GM12878 (cell line): ENCODE results near the gene KLHL35. TPM values are rescaled to one million over a fixed set of nuclear protein-coding genes. Genes with fewer than 3 reads are reported as not detected.

ENCODE experiments used
- ATAC-seq: fragments of 200-7000 bp; cut with Tn5 transposase; 3 replicates; pipeline ENCODE4 v1.9.1; 2020; ENCODE audit warnings: mild to moderate bottlenecking, moderate library complexity
- BruUV-seq: library from RNA; stranded (reverse); fragments of 400-500 nt; replicated peaks from 2 replicates; lab custom pipeline; 2021; lab: Mats Ljungman, UMichigan
- CTCF ChIA-PET: fragments of 300-600 bp; sonication (Branson Sonifier 250); formaldehyde crosslinking; extraction: SDS; loops from one replicate; lab custom pipeline; 2021; ENCODE audit warnings: inconsistent platforms; lab: Yijun Ruan, JAX
- POLR2A ChIA-PET: fragments of 350-600 bp; formaldehyde crosslinking; extraction: SDS; loops from one replicate; lab custom pipeline; 2021; ENCODE audit warnings: inconsistent platforms; lab: Charles Lee
- RAD21 ChIA-PET: fragments of 300-600 bp; sonication (Branson Sonifier 250); formaldehyde crosslinking; loops from one replicate; lab custom pipeline; 2023; ENCODE audit warnings: antibody characterized with exemption; ENCODE audit not compliant: unreplicated experiment; lab: Charles Lee
- SMC1A ChIA-PET: fragments of 300-600 bp; sonication (Branson Sonifier 250); formaldehyde crosslinking; loops from one replicate; lab custom pipeline; 2023; ENCODE audit not compliant: unreplicated experiment, uncharacterized antibody; lab: Charles Lee
- DNase-seq: peaks from one replicate; pipeline ENCODE4 v3.0.0-alpha.2; 2011; ENCODE audit warnings: low read depth, low spot score
- FAIRE-seq: peaks from 3 replicates; lab custom pipeline; 2011; peaks lifted over from hg19 to GRCh38; lab: Jason Lieb, UNC
- H2AFZ ChIP-seq: 2 replicates; pipeline ENCODE4 v1.6.0; 2011; ENCODE audit warnings: low read depth, low read length, control low read depth; ENCODE audit not compliant: control insufficient read depth
- H3K27ac ChIP-seq: 2 replicates; pipeline ENCODE4 v1.5.1; 2011; ENCODE audit warnings: control low read depth; ENCODE audit not compliant: control insufficient read depth, insufficient read depth
- H3K27me3 ChIP-seq, 2 experiments: replicated peaks in 1 of 2; 2 replicates each; pipeline versions ENCODE4 v1.6.0 to v1.6.1; 2011; ENCODE audit warnings: low read length in 1 of 2; ENCODE audit not compliant: control insufficient read depth in 2 of 2, insufficient read depth in 2 of 2
- H3K36me3 ChIP-seq, 2 experiments: 2 replicates each; pipeline ENCODE4 v1.5.1; 2011; ENCODE audit warnings: low read length in 1 of 2; ENCODE audit not compliant: control insufficient read depth in 2 of 2, insufficient read depth in 2 of 2
- H3K4me1 ChIP-seq: 2 replicates; pipeline ENCODE4 v1.6.1; 2011; ENCODE audit warnings: mild to moderate bottlenecking, low read length, moderate library complexity, mixed read lengths; ENCODE audit not compliant: control insufficient read depth, insufficient read depth
- H3K4me2 ChIP-seq: 2 replicates; pipeline ENCODE4 v1.6.0; 2011; ENCODE audit warnings: control low read depth; ENCODE audit not compliant: control insufficient read depth, insufficient read depth
- H3K4me3 ChIP-seq: fragments of 200-600 bp; sonication (generic); 2 replicates; pipeline ENCODE4 v1.5.1; 2016
- H3K79me2 ChIP-seq: 2 replicates; pipeline ENCODE4 v1.6.0; 2011; ENCODE audit warnings: low read length; ENCODE audit not compliant: control insufficient read depth, insufficient read depth
- H3K9ac ChIP-seq: 2 replicates; pipeline ENCODE4 v1.8.0; 2011; ENCODE audit warnings: low read length, control low read depth, mixed read lengths; ENCODE audit not compliant: control insufficient read depth, insufficient read depth
- H3K9me3 ChIP-seq: replicated peaks from 3 replicates; pipeline ENCODE4 v1.5.1; 2011; ENCODE audit warnings: mild to moderate bottlenecking, low read length; ENCODE audit not compliant: control insufficient read depth, insufficient read depth
- H4K20me1 ChIP-seq: 2 replicates; pipeline ENCODE4 v1.6.0; 2011; ENCODE audit not compliant: control insufficient read depth, insufficient read depth
- E4F1 ChIP-seq: fragments of 450-650 bp; IDR thresholded peaks from 2 replicates; pipeline ENCODE4 v1.6.1; 2018; ENCODE audit warnings: borderline replicate concordance, mild to moderate bottlenecking; ENCODE audit not compliant: partially characterized antibody
- whole genome bisulfite sequencing: methylation state at CpG from one replicate; pipeline ENCODE4 v1.1.6; 2016; ENCODE audit warnings: low lambda C conversion rate; ENCODE audit not compliant: insufficient replicate concordance, insufficient coverage; ENCODE audit errors: missing lambda C conversion rate; 5-methylcytosine and 5-hydroxymethylcytosine counted together
- in situ Hi-C: fragments of 300-500 bp; cut with MboI; formaldehyde crosslinking; loops from 9 replicates; pipeline ENCODE4 v1.14.3; 2018; ENCODE audit warnings: mixed read lengths
- intact Hi-C: fragments of 100-400 bp; cut with micrococcal nuclease; formaldehyde crosslinking; loops from one replicate; pipeline ENCODE4 v1.14.2; 2022; ENCODE audit not compliant: unreplicated experiment
- polyA plus RNA-seq, 11 experiments: library from polyadenylated mRNA; depleted of rRNA in 4 of 11; unstranded in 6 of 11; stranded (reverse) in 5 of 11; fragments of >200 nt; fragmentation: Nextera tagmentation in 4 of 11; fragmentation: Illumina TruSeq in 1 of 11; extraction: Ambion mirVana in 4 of 11; extraction: Trizol in 1 of 11; gene quantifications; 1 replicate in 1 of 11; 2 replicates in 10 of 11; pipeline versions ENCODE4 v1.2.1 to v1.2.3, GENCODE V29; 2011 to 2016; ENCODE audit warnings: inconsistent platforms in 2 of 11, missing spikeins in 2 of 11, low read depth in 1 of 11
- total RNA-seq, 4 experiments: library from RNA; depleted of rRNA in 3 of 4; stranded (reverse); fragments of >200 nt in 3 of 4; fragmentation: Illumina TruSeq in 1 of 4; extraction: Trizol in 1 of 4; gene quantifications; 2 replicates each; pipeline versions ENCODE4 v1.2.1 to v1.2.3, GENCODE V29; 2013 to 2021

The KLHL35 gene
- total and polyA plus RNA-seq, 10 of the 15 experiments (the other 5 are each of a cell fraction or from before 2014, with no cell fraction given) = 0.04 to 0.34 (median 0.13) TPM; not detected in 1

GRCh38 chr11:75442161-75442885, 9.3 kb upstream of the KLHL35 start:
- POLR2A ChIA-PET = no interaction called here
- no peak for ATAC-seq

More at GRCh38 chr11:75442161-75442885, 9.3 kb upstream of the KLHL35 start:
- Histone ChIP-seq H3K9ac (no peak overlapping the region), H3K4me2 (no peak overlapping the region), H2AFZ (no peak overlapping the region), H3K4me3 (no peak overlapping the region), H3K27ac (no peak overlapping the region), H4K20me1 (no peaks in the 10 kb centered on the region; the same call in 1 of the 2 replicates), H3K27me3 (no peaks in the 10 kb centered on the region; a peak in 1 of 4 replicates), H3K9me3 (no peaks in the 10 kb centered on the region), H3K79me2 (no peaks in the 10 kb centered on the region), H3K4me1 (no peaks in the 10 kb centered on the region), H3K36me3 (no peaks in the 10 kb centered on the region; a peak in 1 of 4 replicates)
- FAIRE-seq (no peak), DNase-seq (no peak)
- no peak for TF ChIP-seq E4F1
- BruUV-seq = no TSS peak
- intact Hi-C loops (loop anchor here (10.0 kb wide), 1 partner anchor 262 kb away; no protein-coding TSS in a partner anchor), in situ Hi-C loops (no loop called here)
- 39% methylated on average over 15 of the region's 15 CpGs for WGBS
- SMC1A ChIA-PET = interaction anchor here (5.5 kb wide), 1 partner anchor 89 kb away, joined by 114 read pairs; no protein-coding TSS in a partner anchor
- CTCF ChIA-PET = interaction anchor here (0.9 to 9.1 kb wide), 3 partner anchors 34 to 85 kb away, joined by 3 to 288 read pairs (median 37); partner anchors contain the start of gene GDPD5
- RAD21 ChIA-PET = no interaction called here
